ENCODE measurements around the gene EYA2.

Gene EYA2

DNA sequence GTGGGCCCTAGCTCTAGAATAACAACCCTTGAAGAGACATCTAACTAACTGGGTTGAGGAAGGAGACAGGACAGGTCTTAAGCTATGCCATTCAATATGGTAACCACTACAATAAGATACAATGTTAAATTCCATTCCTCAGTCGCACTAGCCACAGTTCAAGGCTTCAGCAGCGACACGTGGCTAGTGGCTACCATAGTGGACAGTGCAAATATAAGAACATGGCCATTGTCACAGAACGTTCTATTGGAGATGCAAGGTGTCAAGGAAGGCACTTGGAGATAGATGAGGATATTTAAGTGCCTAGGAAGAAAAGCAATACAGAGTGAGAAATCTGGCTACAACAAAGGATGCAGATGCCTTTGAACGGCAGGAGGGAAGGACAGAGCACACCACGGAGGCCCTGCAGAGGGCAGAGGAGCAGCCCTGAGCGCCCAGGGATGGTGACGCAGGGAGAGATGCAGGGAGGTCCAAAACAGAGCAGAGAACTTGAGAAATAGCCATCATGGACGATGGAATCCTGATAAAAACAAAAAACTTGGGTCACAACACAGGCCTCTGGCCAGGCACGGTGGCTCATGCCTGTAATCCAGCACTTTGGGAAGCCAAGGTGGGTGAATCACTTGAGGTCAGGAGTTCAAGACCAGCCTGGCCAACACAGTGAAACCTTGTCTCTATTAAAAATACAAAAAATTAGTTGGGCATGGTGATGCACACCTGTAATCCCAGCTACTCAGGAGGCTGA lies 321.2 kb downstream of the EYA2 start:
- DNase-seq: no peak

DNA sequence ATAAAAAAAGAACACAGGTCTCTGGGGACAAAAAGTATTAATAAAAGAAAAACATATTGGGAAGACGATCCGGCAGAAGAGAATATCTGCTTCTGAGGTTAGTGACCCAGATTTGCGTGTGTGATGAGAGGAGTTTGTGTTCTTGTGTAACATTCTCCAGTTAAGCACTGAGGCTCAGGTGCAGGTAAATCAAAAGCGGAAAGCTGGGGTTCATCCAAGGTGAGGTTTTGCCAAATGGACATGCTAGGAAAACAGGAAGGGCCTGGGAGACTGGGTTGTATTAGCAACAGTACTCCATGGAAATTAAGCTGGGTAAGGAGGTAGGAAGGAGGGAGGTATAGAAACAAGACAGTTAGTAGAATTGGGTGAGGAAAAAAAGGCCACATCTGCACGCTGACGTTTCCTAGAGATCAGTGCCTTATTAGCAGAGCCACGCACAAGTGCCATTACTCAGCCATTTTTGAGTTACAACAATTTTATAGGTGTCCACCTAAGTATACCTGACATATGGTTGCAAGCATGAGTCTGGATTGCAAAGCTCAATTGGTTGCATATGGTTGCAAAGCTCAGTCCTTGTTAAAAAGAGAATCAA lies 322.3 kb downstream of the EYA2 start:
- no peak for DNase-seq

- no peak for DNase-seq
Measured at GRCh38 chr20:47217482-47218446, 323.1 kb downstream of the EYA2 start.

DNA sequence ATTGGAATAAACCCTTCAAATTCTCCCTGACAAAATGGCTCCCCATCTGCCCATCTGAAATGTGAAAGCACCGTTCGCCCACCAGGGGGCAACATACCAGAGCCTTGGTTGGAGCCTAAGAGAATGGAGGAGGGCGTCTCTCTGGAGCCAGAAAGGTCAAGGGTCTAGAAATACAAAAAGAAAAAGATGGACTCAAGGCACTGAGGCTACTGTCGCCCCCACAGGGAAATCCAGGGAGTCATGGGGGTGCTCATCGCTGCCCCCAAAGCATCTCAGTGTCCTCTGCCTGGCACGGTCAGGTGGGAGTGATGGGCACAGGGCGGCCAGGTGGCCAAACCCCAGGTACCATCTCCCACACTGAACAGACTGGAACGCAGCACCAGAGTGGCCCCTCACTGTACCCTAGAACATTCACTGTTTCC lies 325.5 kb downstream of the EYA2 start:
- no peak for DNase-seq

DNA sequence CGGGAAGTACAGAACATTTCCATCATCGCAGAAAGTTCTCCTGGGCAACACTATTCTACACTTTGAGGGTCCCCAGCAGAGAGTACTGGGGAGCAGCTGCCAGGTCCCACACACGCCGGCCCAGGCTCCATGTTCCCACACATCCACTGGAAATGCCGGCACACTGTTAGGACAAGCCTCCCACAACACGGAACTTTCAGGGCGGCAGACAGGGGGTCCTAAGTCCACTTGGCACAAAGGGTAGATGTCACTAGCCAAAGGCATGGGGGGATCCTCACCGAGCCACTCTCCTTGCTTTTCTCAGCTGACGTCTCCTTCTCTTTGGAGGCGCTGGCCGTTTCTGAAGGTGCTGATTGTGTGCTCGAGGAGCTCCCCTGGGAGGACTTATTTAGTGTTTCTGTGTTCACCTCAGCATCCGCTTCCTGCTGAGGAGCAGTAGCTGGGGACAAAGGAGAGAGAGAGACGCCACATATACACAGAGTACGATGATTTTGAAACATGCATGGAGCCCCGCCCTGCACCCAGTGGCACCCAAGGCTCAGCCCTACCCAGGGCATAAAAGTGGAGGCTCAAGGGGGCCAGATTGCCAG lies 326.5 kb downstream of the EYA2 start:
- DNase-seq: no peak

GRCh38 chr20:47222468-47223119 lies 328.0 kb downstream of the EYA2 start:
- DNase-seq: no peak

DNA sequence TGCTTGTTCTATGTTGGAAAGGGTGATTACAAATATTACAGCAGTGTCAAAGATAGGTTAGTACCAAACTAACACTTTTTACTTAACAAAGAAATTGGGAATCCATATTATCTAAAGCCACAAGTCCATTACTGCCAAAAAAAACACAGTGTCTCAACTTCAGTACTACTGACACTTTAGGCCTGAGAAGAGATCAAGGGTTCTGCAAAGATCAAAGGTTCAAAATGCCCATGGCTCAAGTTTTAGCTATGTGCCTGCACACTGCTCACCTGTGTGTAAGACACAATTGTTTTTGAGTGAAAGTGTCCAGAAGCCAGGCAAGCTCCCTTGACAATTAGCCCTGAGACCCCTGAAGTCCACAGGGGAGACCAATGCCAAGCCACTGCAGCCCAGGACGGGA lies 329.3 kb downstream of the EYA2 start:
- DNase-seq: no peak

- DNase-seq: no peak
Measured at GRCh38 chr20:47224300-47224791, 329.7 kb downstream of the EYA2 start.

- no peak for DNase-seq
Measured at GRCh38 chr20:47224857-47225256, 330.2 kb downstream of the EYA2 start.

- DNase-seq: no peak
Measured at GRCh38 chr20:47225458-47225857, 330.8 kb downstream of the EYA2 start.

DNA sequence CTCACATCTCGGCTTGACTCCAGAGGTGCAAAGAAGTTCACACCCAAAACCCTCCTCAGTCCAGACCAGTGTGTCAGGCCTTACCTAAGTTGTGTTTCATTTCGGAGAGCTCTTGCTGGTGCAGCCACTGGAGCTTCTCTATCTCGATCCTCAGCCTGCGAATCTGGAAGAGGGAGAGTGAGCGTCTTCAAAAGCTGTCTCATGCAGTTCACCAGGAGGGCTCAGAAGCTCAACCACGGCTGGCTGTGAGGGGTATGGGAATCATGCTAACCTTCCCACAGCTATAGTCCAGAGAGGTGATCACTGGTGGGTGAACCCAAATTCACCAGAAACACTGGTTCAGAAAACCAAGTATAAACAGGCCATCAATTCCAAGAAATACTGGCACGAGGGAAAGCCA lies 332.5 kb downstream of the EYA2 start:
- DNase-seq: no peak

DNA sequence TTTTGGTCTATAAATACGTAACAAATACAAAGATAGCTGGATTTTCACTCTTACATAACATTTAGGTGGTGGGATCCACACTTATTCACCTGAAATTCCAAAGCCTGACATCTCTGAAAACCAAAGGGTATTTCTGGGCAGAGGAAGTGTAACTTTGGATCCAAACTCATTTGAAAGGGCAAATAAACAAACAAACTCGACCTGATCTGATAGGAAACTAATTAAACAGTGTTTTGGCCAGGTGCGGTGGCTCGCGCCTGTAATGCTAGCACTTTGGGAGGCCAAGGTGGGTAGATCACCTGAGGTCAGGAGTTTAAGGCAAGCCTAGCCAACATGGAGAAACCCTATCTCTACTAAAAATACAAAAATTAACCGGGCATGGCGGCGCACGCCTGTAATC lies 332.9 kb downstream of the EYA2 start:
- DNase-seq: no peak

GRCh38 chr20:47228654-47229053 lies 334.0 kb downstream of the EYA2 start:
- no peak for DNase-seq

DNA sequence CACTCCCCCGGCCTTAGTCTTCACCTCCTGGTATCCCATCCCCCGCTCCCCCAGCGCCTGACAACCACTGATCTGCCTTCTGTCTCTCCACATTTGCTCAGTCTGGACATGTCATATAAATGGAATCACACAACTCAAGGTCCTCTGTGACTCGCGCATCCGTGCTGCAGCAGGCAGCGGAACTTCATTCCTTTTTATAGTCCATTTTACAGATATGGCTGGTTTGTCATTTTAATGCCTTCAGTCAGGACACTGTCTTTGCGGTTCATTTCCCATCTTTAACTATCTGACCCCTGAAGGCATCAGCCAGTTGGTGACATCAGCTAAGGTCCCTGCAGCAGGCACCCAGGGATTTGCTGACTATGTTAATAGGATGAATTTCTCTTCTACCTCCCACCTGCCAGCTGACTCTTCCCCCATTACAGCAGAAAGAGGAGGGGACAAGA lies 336.2 kb downstream of the EYA2 start:
- DNase-seq: no peak

DNA sequence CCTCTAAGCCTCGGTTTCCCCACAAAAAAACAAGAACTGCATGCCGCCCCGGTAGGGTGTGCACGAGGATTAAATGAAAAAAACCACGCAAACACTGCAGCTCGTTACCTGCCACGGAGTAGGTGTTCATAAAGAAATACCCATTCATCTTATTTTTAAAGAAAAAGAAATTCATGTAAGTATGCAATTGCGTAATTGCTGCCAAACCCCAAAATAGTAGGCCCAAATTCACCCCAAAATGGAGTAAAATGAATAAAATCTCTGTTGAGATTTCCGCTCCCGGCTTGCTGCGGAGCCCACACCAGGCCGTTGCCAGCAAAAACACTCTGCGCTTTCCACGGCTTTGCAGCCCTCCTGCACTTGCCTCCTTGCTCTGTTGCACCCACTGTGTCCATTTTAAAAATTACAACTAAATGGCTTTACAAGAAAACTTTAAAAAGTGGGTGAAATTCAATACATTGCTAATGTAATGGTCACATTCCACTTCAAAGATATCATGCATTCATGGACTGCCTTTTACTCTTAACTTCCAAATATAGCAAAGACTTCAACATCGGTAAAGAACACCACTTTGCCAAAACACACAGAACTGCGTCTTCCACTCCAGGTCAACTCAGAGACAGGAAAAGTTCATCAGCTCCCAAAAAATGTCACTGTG lies 336.9 kb downstream of the EYA2 start:
- DNase-seq: no peak

GRCh38 chr20:47232518-47232917 lies 337.9 kb downstream of the EYA2 start:
- DNase-seq: no peak

DNA sequence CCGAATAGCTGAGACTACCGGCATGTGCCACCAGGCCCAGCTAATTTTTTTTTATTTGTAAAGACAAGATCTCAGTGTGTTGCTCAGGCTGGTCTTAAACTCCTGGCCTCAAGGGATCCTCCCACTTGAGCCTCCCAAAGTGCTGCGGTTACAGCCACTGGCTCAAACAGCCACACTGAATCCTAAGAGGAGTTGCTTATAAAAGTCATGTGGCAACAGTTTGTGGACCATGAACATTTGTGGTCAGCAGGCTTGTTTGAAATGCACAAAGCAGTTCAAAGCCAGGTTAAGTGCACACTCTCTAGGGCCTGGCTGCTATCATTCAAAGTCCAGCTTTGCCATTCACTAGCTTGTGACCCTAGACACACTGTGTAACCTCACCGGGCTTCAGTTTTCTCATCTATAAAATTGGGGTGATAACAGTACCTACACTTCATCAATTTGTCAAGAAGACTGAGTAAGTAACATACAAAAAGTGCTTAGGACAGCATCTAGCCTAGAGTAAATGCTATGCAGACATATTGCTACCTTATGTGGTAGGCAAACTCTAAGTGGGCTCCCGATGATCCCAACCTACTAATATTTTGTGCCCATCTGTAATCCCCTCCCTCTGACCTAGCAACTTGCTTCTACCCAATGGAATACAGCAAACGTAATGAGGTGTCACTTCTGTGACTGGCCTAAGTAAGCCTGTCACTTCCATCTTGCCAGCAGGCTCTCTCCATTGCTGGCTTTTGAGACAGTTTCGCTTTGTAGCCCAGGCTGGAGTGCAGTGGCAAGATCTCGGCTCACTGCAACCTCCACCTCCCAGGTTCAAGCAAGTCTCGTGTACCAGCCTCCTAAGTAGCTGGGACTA lies 338.9 kb downstream of the EYA2 start:
- DNase-seq: no peak

DNA sequence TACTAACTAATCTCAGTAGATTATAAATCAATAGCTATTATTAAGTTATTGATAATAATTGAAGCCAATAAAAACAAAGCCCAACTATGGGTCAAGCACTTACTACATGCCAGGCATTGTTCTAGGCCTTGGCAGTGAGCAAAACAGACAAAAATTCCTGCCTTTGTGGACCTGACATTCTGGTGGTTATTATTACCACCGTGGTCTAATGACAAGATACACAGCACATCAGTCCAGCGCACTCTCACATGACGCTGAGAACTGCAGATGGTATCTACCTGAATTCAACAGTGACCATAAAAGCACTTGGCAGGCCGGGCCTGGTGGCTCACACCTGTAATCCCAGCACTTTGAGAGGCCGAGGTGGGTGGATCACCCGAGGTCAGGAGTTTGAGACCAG lies 340.5 kb downstream of the EYA2 start:
- DNase-seq: no peak

DNA sequence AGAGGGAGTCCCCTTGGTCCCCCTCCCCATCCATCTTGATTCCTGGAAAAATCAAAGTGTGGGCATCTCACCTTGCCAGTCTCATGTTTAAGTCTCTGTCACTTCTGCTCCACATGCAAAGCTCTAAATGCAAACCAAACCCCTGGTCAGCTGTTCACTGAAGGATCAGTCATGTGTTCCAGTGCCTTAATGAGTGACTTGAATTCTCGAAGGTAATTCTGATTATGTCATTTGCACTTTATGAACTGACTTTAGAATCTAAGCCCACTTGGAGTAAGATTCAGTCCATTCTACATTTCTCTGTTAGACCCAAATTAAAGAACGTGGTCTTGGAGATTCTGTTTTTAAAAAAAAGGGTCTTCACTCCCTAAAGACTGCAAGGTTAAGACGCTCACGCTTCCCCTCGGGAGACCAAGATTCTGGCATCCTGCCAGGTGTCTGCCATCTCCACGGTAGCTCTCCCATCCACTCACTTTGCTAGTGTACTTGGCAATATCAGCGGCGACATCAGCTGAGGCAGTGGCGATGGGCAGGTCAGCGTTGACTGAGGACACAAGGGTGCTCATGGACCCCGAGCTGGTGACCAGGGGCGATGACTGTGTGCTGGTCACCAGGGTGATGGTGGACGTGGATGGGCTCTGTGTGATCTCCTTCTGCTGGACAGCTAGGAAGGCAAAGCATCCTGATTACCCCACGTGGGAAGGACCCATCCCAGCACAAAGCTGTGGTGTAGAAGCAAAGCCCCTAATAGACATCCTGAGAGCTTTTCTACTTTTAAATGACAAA lies 341.4 kb downstream of the EYA2 start:
- DNase-seq: no peak

DNA sequence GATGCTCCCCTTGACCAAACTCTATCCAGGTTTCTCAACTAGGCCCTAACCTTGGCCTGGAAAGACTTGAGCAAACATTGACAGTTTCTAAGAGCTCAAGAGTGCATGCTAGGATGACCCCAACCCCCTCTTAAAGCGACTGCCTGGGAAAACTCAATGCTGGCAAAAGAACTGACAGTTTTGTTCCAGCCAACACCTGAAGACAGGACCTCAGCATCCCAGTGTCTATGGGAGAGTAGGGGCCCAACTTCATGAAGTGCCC lies 341.9 kb downstream of the EYA2 start:
- DNase-seq: no peak

All from NCI-H446 treated with DMSO at 0.1 percent for 48 hours (cell line).